ENCODE results near the gene NME7.
"Not testable (repeated sequence)": the region's sequence is repeated elsewhere in the genome, so short reads cannot be mapped to it uniquely, and the experiment has no call there.

Gene NME7

GRCh38 chr1:169196581-169196980 lies 171.0 kb downstream of the NME7 start:
- Histone ChIP-seq H3K4me3 (ENCODE audit: low read depth, low read length) (no peak overlapping the region), H3K27ac (no peak overlapping the region), H3K9me3 (ENCODE audit: severe bottlenecking) (no peaks in the 10 kb centered on the region), H3K36me3 (no peaks in the 10 kb centered on the region), H3K27me3 (ENCODE audit: insufficient read depth, low read depth, severe bottlenecking) (no peaks in the 10 kb centered on the region)
- TF ChIP-seq CTCF (IDR thresholded peaks at IDR 0.05; ENCODE audit: low read depth, low read length): no peak
- DNase-seq: no peak

- no peak overlapping the region for H3K4me3 ChIP-seq (ENCODE audit: low read depth, low read length)
- no peaks in the 10 kb centered on the region for H3K9me3 ChIP-seq (ENCODE audit: severe bottlenecking)
- H3K36me3 ChIP-seq: no peaks in the 10 kb centered on the region
- no peak overlapping the region for H3K27ac ChIP-seq
- no peaks in the 10 kb centered on the region for H3K27me3 ChIP-seq (ENCODE audit: insufficient read depth, low read depth, severe bottlenecking)
- DNase-seq: no peak
- TF ChIP-seq CTCF (IDR thresholded peaks at IDR 0.05; ENCODE audit: low read depth, low read length): no peak
Measured at GRCh38 chr1:169196161-169196560, 171.4 kb downstream of the NME7 start.

GRCh38 chr1:169193191-169193850 lies 174.3 kb downstream of the NME7 start:
- no peaks in the 10 kb centered on the region for H3K36me3 ChIP-seq
- TF ChIP-seq CTCF (IDR thresholded peaks at IDR 0.05; ENCODE audit: low read depth, low read length): no peak
- H3K27me3 ChIP-seq (ENCODE audit: insufficient read depth, low read depth, severe bottlenecking): no peaks in the 10 kb centered on the region
- no peaks in the 10 kb centered on the region for H3K9me3 ChIP-seq (ENCODE audit: severe bottlenecking)
- DNase-seq: no peak
- H3K27ac ChIP-seq: no peak overlapping the region
- H3K4me3 ChIP-seq (ENCODE audit: low read depth, low read length): no peak overlapping the region

GRCh38 chr1:169186106-169186505 lies 181.5 kb downstream of the NME7 start:
- Histone ChIP-seq H3K27me3 (ENCODE audit: insufficient read depth, low read depth, severe bottlenecking) (no peaks in the 10 kb centered on the region), H3K36me3 (no peaks in the 10 kb centered on the region), H3K9me3 (ENCODE audit: severe bottlenecking) (no peaks in the 10 kb centered on the region), H3K27ac (no peak overlapping the region), H3K4me3 (ENCODE audit: low read depth, low read length) (no peak overlapping the region)
- no peak for TF ChIP-seq CTCF (IDR thresholded peaks at IDR 0.05; ENCODE audit: low read depth, low read length)
- DNase-seq: no peak

- Histone ChIP-seq H3K9me3 (ENCODE audit: severe bottlenecking) (no peaks in the 10 kb centered on the region), H3K27ac (no peak overlapping the region), H3K4me3 (ENCODE audit: low read depth, low read length) (no peak overlapping the region), H3K36me3 (no peaks in the 10 kb centered on the region), H3K27me3 (ENCODE audit: insufficient read depth, low read depth, severe bottlenecking) (no peaks in the 10 kb centered on the region)
- no peak for TF ChIP-seq CTCF (IDR thresholded peaks at IDR 0.05; ENCODE audit: low read depth, low read length)
- DNase-seq: no peak
Measured at GRCh38 chr1:169184812-169185211, 182.8 kb downstream of the NME7 start.

- Histone ChIP-seq H3K27me3 (ENCODE audit: insufficient read depth, low read depth, severe bottlenecking) (no peaks in the 10 kb centered on the region), H3K27ac (no peak overlapping the region), H3K36me3 (no peaks in the 10 kb centered on the region), H3K4me3 (ENCODE audit: low read depth, low read length) (no peak overlapping the region), H3K9me3 (ENCODE audit: severe bottlenecking) (no peaks in the 10 kb centered on the region)
- no peak for DNase-seq
- TF ChIP-seq CTCF (IDR thresholded peaks at IDR 0.05; ENCODE audit: low read depth, low read length): no peak
Measured at GRCh38 chr1:169180174-169180573, 187.4 kb downstream of the NME7 start.

- H3K4me3 ChIP-seq (ENCODE audit: low read depth, low read length); DNase-seq; H3K27me3 ChIP-seq (ENCODE audit: insufficient read depth, low read depth, severe bottlenecking); H3K36me3 ChIP-seq; H3K27ac ChIP-seq; H3K9me3 ChIP-seq (ENCODE audit: severe bottlenecking): not testable (repeated sequence)
Measured at GRCh38 chr1:169179431-169179830, 188.2 kb downstream of the NME7 start.
